GM23338 (cell line): Measurements from ENCODE around the gene SPNS3.

Experiments
- CREB1 ChIP-seq: fragments of 250-450 bp; sonication (Bioruptor Pico); IDR thresholded peaks from 2 replicates; pipeline ENCODE4 v1.5.0; 2020; ENCODE audit warnings: low read depth, mild to moderate bottlenecking, moderate library complexity
- EZH2 ChIP-seq: fragments of 200-600 bp; sonication (generic); IDR thresholded peaks from one replicate; pipeline ENCODE4 v1.8.0; 2017; ENCODE audit warnings: antibody characterized with exemption, mild to moderate bottlenecking, low read depth; ENCODE audit not compliant: unreplicated experiment
- EZH2phosphoT487 ChIP-seq: fragments of 200-600 bp; sonication (generic); IDR thresholded peaks from one replicate; pipeline ENCODE4 v1.8.1; 2018; ENCODE audit warnings: antibody characterized with exemption; ENCODE audit not compliant: unreplicated experiment
- JUNB ChIP-seq: IDR thresholded peaks from one replicate; pipeline ENCODE4 v1.6.1; 2016; ENCODE audit warnings: antibody characterized with exemption; ENCODE audit not compliant: unreplicated experiment
- POLR2AphosphoS5 ChIP-seq: IDR thresholded peaks from 2 replicates; pipeline ENCODE4 v1.6.1; 2016; ENCODE audit warnings: antibody characterized with exemption, low read depth
- ZNF114 ChIP-seq: fragments of 250-450 bp; sonication (Bioruptor Pico); IDR thresholded peaks from 2 replicates; pipeline ENCODE4 v1.5.0; 2020; ENCODE audit warnings: mild to moderate bottlenecking, moderate library complexity
- TF ChIP-seq, protein P1 (sequence below), 2 experiments: fragments of 200-600 bp in 1 of 2; sonication (generic) in 1 of 2; conservative IDR thresholded peaks; 2 replicates each; pipeline versions ENCODE4 v1.5.1 to v1.6.1; 2016 to 2017; ENCODE audit warnings: antibody characterized with exemption in 2 of 2, low read depth in 2 of 2, mild to moderate bottlenecking in 2 of 2, moderate library complexity in 1 of 2
- TF ChIP-seq, protein P2 (sequence below): IDR thresholded peaks from 2 replicates; pipeline ENCODE4 v1.6.1; 2016; ENCODE audit warnings: antibody characterized with exemption
- TF ChIP-seq, protein P3 (sequence below): IDR thresholded peaks from one replicate; pipeline ENCODE4 v1.6.1; 2018; ENCODE audit warnings: antibody characterized with exemption; ENCODE audit not compliant: unreplicated experiment

DNA sequence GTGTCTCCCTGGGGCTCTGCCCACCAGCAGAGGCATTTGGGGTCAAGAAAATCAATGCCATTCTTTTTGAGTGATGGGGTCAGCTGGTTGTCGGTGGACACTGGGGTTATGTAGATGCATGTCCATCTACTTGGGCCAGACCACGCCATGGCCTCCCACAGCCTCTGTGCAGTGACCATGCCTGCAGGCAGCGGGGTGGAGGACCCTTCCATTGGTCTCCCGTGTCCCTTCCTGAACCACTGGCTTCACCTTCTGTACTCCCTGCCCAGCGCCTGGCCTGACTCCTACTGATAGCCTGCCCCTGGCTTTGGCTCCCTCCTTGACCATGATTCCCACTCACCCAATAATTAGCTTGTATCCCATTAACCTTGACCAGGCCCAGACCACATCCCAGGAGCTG, 28.0 kb upstream of the SPNS3 start:
- TF ChIP-seq, protein P1, sequence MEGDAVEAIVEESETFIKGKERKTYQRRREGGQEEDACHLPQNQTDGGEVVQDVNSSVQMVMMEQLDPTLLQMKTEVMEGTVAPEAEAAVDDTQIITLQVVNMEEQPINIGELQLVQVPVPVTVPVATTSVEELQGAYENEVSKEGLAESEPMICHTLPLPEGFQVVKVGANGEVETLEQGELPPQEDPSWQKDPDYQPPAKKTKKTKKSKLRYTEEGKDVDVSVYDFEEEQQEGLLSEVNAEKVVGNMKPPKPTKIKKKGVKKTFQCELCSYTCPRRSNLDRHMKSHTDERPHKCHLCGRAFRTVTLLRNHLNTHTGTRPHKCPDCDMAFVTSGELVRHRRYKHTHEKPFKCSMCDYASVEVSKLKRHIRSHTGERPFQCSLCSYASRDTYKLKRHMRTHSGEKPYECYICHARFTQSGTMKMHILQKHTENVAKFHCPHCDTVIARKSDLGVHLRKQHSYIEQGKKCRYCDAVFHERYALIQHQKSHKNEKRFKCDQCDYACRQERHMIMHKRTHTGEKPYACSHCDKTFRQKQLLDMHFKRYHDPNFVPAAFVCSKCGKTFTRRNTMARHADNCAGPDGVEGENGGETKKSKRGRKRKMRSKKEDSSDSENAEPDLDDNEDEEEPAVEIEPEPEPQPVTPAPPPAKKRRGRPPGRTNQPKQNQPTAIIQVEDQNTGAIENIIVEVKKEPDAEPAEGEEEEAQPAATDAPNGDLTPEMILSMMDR (conservative IDR thresholded peaks at IDR 0.05; ENCODE audit: low read depth in 2 of 2), result no peak
- TF ChIP-seq EZH2 (no peak), ZNF114 (CRISPR knock-in tag) (no peak), CREB1 (no peak), EZH2phosphoT487 (no peak), POLR2AphosphoS5 (no peak), JUNB (no peak)
- TF ChIP-seq, protein P2, sequence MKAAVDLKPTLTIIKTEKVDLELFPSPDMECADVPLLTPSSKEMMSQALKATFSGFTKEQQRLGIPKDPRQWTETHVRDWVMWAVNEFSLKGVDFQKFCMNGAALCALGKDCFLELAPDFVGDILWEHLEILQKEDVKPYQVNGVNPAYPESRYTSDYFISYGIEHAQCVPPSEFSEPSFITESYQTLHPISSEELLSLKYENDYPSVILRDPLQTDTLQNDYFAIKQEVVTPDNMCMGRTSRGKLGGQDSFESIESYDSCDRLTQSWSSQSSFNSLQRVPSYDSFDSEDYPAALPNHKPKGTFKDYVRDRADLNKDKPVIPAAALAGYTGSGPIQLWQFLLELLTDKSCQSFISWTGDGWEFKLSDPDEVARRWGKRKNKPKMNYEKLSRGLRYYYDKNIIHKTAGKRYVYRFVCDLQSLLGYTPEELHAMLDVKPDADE, result no peak
- TF ChIP-seq, protein P3, sequence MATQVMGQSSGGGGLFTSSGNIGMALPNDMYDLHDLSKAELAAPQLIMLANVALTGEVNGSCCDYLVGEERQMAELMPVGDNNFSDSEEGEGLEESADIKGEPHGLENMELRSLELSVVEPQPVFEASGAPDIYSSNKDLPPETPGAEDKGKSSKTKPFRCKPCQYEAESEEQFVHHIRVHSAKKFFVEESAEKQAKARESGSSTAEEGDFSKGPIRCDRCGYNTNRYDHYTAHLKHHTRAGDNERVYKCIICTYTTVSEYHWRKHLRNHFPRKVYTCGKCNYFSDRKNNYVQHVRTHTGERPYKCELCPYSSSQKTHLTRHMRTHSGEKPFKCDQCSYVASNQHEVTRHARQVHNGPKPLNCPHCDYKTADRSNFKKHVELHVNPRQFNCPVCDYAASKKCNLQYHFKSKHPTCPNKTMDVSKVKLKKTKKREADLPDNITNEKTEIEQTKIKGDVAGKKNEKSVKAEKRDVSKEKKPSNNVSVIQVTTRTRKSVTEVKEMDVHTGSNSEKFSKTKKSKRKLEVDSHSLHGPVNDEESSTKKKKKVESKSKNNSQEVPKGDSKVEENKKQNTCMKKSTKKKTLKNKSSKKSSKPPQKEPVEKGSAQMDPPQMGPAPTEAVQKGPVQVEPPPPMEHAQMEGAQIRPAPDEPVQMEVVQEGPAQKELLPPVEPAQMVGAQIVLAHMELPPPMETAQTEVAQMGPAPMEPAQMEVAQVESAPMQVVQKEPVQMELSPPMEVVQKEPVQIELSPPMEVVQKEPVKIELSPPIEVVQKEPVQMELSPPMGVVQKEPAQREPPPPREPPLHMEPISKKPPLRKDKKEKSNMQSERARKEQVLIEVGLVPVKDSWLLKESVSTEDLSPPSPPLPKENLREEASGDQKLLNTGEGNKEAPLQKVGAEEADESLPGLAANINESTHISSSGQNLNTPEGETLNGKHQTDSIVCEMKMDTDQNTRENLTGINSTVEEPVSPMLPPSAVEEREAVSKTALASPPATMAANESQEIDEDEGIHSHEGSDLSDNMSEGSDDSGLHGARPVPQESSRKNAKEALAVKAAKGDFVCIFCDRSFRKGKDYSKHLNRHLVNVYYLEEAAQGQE, result no peak
